ENCODE results near the gene HIKESHI.
A peak's percentile ranks its signal among the peaks of the same experiment; 100 is the strongest.
"Not testable (repeated sequence)": the region's sequence is repeated elsewhere in the genome, so short reads cannot be mapped to it uniquely, and the experiment has no call there.

The HIKESHI gene

DNA sequence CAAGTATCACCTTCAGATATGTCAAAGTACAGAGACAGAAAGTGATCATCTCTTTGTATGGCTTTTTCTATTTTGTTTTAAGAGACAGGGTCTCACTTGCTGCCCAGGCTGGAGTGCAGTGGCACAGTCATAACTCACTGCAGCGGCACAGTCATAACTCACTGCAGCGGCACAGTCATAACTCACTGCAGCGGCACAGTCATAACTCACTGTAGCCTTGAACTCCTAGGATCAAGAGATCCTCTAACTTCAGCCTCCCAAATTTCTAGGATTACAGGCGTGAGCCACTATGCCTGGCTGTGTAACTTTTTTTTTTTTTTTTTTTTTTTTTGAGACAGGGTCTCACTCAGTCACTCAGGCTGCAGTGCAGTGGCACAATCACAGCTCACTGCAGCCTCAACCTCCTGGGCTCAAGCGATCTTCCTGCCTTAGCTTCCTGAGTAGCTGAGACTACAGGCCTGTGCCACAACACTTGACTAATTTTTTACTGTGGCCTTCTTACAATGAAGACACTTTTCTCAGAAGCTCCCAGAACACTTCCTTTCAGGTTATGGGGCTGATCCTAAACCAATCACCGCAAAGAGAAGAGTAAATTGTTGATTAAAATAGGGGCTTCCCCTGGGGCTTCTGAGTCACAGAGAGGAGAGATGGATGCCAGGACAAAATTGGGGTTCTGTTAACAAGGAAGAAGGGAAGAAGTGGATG, 9.0 kb upstream of the HIKESHI start:
- DNase-seq (ENCODE audit: low read depth in 2 of 2): peak; percentile 50 to 58

GRCh38 chr11:86294026-86294425, 8.0 kb upstream of the HIKESHI start:
- DNase-seq (ENCODE audit: low read depth in 2 of 2): no peak

GRCh38 chr11:86301742-86302091, 323 bp upstream of the HIKESHI start:
- no peak for DNase-seq (ENCODE audit: low read depth in 2 of 2)

GRCh38 chr11:86303257-86303656, 1.2 kb downstream of the HIKESHI start:
- DNase-seq (ENCODE audit: low read depth in 2 of 2): no peak

DNA sequence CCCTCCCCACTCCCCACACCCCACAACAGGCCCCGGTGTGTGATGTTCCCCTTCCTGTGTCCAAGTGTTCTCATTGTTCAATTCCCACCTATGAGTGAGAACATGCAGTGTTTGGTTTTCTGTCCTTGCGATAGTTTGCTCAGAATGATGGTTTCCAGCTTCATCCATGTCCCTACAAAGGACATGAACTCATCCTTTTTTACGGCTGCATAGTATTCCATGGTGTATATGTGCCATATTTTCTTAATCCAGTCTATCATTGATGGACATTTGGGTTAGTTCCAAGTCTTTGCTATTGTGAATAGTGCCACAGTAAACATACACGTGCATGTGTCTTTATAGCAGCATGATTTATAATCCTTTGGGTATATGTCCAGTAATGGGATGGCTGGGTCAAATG, 6.7 kb downstream of the HIKESHI start:
- not testable (repeated sequence) for DNase-seq (ENCODE audit: low read depth in 2 of 2)

GRCh38 chr11:86313793-86314192, 11.8 kb downstream of the HIKESHI start:
- no peak for DNase-seq (ENCODE audit: low read depth in 2 of 2)

GRCh38 chr11:86314636-86315035, 12.6 kb downstream of the HIKESHI start:
- no peak for DNase-seq (ENCODE audit: low read depth in 2 of 2)

DNA sequence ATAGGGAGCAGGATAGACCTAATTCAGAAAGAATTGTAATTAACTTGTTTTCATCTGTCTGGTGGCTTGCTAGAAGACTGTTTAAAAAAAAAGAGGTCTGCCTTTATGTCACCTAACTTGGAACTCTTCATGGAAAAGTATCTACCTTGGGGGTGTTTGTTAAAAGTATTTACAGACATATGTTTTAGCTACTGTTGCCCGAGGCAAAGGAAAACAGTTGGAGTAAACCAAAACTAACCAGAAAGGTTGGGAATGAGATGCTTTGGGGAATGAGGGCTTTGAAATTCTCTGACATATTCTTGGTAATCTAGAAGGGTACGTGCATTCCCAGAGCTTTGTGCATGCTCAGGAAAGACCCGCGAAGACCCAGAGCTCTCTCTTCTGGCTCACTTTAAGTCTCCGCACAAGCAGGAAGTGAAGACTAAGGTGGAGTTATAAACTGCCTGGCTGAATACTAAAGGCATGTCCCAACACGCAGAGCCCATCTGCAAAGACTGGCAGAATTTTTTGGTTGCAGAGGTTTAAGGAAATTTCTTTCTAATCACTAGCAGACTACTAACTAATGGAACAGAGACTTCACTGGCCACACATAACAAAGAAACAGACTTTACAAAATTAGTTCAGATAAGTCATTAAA, 33.2 kb downstream of the HIKESHI start:
- no peak for DNase-seq (ENCODE audit: low read depth in 2 of 2)

GRCh38 chr11:86337227-86337626, 35.2 kb downstream of the HIKESHI start:
- no peak for DNase-seq (ENCODE audit: low read depth in 2 of 2)

GRCh38 chr11:86341382-86341781, 39.3 kb downstream of the HIKESHI start:
- no peak for DNase-seq (ENCODE audit: low read depth in 2 of 2)

DNA sequence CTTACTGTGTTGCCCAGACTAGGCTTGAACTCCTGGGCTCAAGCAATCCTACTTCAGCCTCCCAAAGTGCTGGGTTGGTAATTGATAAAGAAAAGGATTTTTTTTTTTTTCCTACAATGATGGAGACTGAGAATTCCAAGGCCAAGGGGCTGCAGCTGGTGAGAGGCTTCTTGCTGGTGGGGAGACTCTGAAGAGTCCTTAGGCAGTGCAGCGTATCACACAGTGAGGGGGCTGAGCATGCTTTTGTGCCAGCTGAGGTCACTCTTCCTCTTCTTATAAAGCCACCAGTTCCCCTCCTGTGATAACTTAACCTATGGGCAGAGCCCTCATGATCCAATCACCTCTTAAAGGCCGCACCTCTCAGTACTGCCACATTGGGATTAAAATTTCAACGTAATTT, 44.5 kb downstream of the HIKESHI start:
- no peak for DNase-seq (ENCODE audit: low read depth in 2 of 2)

- DNase-seq (ENCODE audit: low read depth in 2 of 2): no peak
Observed at GRCh38 chr11:86355256-86355655, 53.2 kb downstream of the HIKESHI start.

DNA sequence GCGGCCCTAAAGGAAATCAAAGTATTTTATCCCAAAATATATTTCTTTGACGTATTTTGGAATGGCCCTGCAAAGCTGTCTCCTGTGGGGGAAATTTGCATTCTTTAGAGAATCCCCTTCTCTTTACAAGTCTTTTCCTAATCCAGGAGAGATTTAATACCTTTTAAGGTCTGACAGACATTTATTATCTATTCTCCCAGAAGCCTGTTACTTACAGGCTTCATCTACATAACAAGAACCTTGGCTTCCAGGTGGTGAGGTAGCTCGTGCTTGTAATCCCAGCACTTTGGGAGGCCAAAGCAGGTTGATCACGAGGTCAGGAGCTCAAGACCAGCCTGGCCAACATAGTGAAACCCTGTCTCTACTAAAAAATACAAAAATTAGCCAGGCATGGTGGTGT, 55.4 kb downstream of the HIKESHI start:
- not testable (repeated sequence) for DNase-seq (ENCODE audit: low read depth in 2 of 2)

DNA sequence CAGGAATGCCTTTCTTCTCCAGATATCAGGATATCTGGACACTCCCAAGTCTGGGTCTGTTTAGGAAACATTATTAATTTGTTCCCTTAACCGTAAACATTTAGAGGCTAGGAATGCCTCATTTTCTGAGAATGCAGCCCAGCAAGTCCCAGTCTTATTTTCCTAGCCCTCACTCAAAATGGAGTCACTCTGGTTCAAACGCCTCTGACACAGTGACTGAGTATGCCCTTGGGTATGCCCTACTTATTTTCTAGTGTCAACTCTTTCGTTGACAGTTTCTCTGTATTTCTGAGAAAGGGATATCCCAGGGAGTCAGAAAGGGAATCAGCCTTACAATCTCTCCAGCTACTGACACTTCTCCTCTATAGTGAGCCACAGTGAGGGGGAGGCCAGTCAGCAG, 56.7 kb downstream of the HIKESHI start:
- no peak for DNase-seq (ENCODE audit: low read depth in 2 of 2)

DNA sequence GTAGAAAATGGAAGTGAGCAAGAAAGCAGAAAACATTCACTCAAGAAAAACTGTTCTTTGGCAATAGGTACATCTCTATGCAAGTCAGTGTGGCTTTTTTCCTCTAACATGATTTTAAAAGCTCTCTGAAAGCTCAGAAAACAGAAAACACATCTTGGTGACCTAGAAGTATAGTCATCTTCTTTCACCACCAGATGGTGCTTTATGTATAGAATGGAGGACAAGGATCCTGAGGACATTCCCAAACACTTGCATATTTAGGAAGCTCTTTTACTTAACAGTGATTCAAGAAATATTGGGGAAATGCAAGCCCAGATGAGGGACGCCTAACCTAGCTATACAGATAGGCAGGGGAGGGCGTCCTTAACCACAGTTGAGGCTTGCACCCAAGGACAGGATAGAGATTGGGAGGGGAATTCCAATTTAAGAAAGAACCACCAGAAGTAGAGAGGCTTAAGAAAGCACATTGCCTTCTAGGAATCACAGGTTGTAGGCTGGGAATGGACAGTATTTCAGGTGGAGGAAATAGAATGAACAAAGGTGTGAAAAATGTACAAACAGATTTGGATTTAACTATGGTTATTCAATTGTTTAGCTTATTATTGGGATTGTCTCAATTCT, 58.8 kb downstream of the HIKESHI start:
- no peak for DNase-seq (ENCODE audit: low read depth in 2 of 2)

GRCh38 chr11:86363424-86363823, 61.4 kb downstream of the HIKESHI start:
- no peak for DNase-seq (ENCODE audit: low read depth in 2 of 2)

DNA sequence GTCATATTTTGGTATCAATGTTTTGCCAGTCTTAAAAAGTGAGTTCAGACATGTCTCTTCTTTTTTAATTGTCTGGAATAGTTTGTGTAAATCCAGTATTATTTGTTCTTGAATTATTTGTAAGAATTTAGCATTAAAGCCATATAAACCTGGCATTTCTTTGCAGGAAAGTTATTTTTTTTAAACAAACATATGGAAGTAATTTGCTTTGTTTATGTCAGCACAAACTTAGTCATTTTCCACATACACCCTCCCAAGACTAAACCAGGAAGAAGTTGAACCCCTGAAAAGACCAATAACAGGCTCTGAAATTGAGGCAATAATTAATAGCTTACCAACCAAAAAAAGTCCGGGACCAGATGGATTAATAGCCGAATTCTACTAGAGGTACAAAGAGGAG, 63.5 kb downstream of the HIKESHI start:
- DNase-seq (ENCODE audit: low read depth in 2 of 2): no peak

GRCh38 chr11:86369668-86370067, 67.6 kb downstream of the HIKESHI start:
- DNase-seq (ENCODE audit: low read depth in 2 of 2): no peak

GRCh38 chr11:86370171-86370570, 68.1 kb downstream of the HIKESHI start:
- DNase-seq (ENCODE audit: low read depth in 2 of 2): no peak

DNA sequence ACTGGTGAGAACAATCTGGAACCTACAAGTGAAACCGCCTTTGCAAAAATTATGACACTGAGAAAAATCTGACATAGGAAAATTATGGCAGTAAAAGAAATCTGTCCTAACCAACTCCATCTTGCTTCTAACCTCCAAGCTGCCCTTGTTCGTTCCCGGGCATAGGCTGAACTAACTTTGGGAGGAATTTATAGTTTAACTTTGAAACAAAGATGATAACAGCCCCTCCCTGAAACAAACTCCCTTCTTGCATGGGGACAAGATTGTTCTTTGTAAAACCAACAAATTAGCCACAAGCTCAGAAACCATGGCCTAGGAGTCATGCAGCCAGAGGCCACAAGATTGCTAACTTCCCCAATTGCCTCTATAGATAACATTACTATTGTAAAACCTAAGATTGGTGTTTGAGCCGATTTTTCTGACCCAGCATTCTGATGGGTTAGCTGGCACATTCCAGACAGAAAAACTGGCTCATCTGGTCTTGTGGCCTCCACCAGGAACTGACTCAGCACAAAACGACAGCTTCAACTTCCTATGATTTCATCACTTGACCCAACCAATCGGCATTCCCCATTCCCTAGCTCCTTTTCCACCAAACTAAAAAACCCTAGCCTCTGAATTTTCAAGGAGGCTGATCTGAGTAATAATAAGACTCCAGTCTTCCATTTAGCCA, 69.0 kb downstream of the HIKESHI start:
- DNase-seq (ENCODE audit: low read depth in 2 of 2): no peak

DNA sequence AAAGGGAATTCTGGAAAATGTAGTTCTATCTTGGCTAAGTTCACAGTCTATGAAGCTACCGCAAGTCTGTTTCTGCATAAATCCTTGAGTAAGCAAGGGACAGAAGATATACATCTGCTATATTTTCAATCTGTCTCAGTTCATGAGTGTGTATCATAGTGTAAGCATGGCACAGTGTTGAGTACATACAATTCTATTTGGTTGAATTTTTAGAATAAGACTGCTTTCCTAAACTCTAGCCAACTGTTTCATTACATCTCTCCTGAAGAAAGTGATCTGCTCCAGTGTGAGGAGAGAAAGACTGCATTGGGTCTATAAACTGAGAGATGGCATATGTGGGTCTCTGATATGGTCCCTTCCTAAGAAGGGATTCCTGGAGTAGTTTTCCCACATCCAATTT, 70.0 kb downstream of the HIKESHI start:
- no peak for DNase-seq (ENCODE audit: low read depth in 2 of 2)

- no peak for DNase-seq (ENCODE audit: low read depth in 2 of 2)
Observed at GRCh38 chr11:86372586-86372985, 70.5 kb downstream of the HIKESHI start.

GRCh38 chr11:86374069-86374468, 72.0 kb downstream of the HIKESHI start:
- no peak for DNase-seq (ENCODE audit: low read depth in 2 of 2)
